DMS153 treated with DMSO at 0.1 percent for 48 hours (cell line): ENCODE measurements around the gene FAM72B.
"Not testable (repeated sequence)": the region's sequence is repeated elsewhere in the genome, so short reads cannot be mapped to it uniquely, and the experiment has no call there.

Experiments
- DNase-seq: peaks from one replicate; lab custom pipeline; 2025; ENCODE audit not compliant: unreplicated experiment; lab: John Stamatoyannopoulos, UW

The FAM72B gene

DNA sequence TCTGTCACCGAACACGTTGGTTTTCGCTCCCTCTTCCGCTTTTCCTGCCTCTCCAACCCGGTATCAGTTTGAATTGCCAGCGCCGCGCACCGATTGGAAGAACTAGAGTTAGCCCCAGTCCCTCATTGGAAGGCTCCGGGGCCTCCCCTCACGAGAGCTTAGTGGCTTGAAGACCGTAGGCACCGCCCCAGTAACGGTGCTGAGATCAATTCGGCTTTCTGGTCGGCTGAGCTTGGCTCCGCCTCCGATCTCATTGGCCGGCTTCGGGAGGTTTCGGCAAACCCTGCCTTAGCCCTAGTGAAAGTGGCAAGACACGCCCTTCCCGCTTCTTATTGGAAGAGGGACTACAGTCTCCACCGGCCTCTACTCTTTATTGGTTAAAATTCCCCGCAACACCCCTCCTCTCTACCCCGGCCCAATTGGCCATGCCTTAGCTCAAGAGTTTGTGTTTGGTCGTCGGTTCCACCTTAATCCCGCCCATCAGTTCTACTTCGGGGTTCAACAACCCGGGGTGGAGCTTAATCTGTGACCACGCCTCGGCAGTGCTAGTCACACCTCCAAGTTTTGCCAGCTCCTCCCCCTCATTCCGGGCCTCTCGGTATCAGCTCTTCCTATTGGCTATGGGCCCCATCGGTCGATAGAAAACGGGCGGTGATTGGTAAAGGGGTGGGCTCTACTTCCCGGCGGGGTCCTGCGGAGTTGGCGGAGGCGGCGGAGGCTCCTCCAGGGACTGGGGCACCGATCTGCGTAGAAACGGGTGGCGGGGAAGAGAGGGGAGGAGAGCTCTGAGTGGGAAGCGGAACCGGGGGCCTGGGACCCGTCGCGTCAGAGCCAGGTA is at the start of gene FAM72B, which contains the start of gene SRGAP2C:
Gene FAM72B (minus strand): TSS at position 51 of the 838 bp plus-strand sequence. CDS start 851 bp downstream, outside the sequence.
Gene SRGAP2C (plus strand): TSS at position 686 of the 838 bp plus-strand sequence. CDS start 2,472 bp downstream, outside the sequence.
- DNase-seq = peak; percentile 83

DNA sequence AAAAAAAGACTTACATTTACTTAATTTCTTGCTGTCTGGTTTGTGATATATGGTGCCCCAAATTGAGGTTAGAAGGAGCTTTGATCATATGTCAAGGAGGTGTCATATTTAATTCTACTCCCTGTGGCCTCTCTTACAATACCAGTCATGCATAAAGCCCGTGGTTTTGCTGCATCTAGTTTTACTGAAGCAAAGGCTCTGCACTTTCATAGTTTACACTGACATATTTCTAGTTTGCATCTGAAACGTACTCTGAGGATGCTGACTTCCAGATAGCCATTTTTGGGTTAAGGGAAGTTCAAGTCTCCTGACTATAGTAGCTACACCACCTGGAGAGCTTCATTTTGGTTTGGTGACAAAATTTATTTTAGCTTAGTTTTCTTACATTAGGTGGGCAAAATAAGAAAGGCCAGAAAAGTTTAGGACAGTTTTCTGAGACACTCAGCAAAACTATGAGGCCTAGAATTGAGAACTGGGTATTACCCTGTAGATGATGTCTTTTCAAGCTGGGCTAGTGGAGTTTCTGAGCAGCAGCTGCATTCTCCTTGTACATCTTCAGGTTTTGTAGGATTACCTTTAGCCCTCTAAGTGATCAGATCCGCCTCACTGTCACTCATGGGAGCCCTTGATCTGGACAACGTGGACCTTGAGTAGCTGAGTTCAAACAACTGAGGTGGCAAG is 48.4 kb upstream of the FAM72B start:
- not testable (repeated sequence) for DNase-seq

DNA sequence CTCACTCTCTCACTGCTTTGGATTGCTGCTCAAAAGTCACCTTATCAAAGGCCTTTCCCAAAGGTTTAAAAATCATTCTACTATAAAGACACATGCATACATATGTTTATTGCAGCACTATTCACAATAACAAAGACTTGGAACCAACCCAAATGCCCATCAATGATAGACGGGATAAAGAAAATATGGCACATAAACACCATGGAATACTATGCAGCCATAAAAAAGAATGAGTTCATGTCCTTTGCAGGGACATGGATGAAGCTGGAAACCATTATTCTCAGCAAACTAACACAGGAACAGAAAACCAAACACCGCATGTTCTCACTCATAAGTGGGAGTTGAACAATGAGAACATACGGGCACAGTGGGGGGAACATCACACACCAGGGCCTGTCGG is 46.5 kb upstream of the FAM72B start:
- not testable (repeated sequence) for DNase-seq

DNA sequence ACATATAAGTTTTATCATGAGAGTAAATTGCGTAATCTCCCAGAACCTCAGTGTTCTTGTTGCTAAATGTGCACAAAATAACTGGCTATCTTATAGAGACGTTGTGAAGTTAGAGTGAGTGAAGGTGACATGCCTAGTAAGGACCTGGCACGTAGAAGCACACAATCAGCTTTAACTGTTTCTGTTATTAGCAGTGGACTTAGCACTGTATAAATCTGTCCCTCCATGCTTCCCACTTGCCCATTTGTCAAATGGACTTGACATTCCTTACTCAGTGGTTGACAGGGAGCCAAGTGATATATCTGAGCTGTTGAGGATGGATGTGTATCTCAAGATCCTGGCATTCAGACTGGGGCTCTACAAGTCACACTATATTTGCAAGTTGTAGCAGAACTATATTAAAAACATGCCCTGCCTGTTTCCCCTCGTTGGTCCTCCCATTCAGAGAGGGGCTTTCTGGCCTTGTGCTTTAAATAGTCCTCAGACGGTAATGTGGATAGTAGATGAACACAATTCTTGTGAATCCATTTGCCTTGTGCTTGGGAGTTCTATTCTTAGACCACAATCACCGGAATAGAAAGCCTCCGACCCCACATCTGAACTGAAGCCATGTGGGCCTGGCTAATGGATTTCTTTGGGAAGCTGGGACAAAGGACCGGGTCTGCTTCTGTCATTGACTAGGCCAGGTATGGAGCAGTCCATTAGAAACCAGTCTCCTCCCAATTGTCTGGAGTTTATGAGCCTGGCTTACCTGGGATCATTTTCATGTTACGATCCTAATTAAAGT is 43.6 kb upstream of the FAM72B start:
- not testable (repeated sequence) for DNase-seq

DNA sequence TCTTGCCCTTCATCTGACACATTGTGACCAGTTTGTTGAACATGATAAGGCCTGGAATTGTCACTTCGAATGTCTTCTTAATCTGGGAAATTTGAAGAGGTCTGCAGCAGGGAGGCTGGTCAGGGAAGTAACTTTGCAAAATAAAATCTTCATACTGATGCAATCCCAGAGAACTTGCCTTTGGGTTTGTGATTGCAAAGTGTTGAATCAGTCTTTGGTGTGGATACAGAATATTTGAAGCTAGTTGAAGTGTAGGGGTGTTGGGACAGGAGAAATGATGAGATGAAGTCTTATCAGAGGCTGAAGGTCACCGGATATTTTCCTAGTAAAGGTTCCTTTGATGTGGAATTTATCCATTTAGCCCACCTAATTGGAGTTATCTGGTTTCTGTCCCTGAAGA is 42.8 kb upstream of the FAM72B start:
- not testable (repeated sequence) for DNase-seq

DNA sequence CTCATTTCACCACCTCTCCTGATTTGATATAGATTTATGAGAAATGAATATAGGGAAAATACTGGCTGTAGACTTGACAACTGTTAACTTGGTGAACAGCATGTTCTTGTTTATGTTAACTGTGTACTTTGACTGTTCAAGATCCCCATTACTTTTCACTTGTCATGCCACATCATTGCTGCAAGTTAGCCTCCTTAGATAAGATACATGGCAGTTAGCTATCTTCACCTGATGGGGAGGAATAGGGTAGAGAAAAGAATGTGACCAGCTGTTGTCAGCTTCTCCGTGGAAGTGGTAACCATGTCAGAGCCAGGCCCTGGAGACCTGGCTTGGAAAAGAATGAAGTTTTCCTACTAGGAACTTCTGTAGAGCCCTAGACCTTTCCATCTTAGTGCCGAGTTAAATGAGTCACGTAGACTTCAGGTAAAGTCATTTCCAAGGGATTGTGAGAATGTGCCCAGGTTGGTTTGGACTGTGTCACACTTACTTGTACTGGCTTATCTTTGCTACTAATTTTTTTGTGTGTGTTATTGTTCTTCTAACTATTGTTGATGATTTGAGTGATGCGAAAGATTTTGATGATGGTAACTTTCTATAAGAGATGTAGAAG is 42.3 kb upstream of the FAM72B start:
- DNase-seq = not testable (repeated sequence)

DNA sequence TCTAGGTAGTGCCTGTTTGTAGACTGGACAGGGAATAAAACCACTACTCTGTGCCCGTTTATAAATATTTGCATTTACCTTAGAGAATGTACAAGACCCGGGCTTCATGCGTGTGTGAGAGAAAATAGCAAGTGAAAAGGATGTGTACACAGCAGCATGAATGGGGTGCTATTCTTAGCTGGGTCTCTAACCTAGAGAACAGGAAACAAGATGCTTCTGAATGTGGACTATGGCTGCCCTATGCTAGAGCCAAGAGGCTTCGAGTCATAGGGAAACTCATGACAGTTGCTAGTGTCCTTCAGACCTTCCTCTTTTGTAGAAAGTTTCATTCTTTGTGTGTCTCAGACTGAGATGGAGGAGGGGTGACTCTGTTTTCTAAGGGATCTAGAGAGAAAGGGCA is 40.6 kb upstream of the FAM72B start:
- DNase-seq = not testable (repeated sequence)

DNA sequence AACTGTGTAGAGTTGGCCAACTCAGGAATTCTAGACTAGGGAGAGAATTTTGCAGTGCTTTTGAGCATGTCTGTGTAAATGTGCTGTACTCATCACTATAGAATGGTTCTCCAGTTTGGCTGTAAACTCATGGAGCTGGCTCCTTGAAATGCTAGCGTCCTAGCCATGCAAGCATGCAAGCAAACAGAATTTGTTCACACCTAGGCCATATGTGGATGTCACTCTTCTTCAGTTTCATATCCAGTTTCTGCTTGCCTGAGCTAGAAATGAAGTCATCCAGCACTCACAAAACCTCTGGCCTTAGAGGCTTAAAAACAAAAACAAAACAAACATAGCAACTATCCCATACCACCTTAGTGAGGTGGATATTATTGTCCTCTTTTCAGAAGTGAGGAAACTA is 37.6 kb upstream of the FAM72B start:
- not testable (repeated sequence) for DNase-seq

DNA sequence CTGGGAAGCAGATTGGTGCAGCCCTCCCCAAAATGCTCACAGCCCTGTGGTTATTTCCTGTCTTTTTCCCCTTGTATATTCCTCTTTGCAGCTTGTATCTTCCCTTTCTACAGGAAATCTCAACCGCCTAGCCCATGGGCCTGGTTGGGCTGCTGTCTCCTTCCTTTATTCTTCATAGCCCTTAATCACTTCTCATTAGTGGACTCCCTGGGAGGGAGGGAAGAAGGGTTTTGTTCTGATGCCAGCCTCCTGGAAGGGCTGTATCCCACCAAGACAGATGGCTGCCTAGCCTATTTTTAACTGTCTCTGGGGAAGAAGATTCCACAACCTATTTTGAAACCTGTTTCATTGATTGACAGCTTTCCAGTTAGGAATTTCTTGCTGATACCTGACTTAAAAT is 32.5 kb upstream of the FAM72B start:
- not testable (repeated sequence) for DNase-seq

DNA sequence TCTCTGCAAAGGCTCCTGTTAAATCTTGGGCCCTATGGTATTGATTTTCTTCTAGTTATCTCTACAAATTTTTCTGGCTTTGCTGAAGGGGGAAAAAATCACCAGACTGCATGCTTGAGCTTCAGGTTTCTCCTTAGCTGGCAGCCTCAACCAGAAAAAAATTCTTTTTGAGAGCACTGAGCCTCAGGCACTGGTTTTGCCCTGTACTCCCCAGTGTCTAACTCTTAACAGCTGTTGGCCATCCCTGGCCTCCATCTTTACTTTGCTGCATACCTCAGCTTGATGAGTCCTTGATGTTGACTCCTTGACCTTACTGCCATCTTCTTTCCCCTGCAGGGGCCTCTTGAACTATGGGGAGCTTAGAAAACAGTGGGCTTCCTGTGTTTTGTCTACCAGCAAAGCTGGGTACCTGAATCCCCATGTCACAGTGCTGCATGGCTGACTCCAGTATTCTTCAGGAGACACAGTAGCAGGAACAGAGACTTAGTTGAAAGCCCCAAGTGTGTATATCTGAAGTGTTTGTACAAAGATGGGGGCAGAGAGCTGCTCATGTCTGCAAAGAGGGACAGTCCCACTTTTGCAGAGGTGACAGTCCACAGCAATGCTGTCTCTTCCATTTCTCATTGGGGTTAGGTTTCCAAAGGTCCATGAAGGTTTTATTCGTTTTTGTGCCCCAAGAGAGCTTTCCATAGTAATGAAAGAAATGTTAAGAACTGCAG is 31.7 kb upstream of the FAM72B start:
- DNase-seq = not testable (repeated sequence)

DNA sequence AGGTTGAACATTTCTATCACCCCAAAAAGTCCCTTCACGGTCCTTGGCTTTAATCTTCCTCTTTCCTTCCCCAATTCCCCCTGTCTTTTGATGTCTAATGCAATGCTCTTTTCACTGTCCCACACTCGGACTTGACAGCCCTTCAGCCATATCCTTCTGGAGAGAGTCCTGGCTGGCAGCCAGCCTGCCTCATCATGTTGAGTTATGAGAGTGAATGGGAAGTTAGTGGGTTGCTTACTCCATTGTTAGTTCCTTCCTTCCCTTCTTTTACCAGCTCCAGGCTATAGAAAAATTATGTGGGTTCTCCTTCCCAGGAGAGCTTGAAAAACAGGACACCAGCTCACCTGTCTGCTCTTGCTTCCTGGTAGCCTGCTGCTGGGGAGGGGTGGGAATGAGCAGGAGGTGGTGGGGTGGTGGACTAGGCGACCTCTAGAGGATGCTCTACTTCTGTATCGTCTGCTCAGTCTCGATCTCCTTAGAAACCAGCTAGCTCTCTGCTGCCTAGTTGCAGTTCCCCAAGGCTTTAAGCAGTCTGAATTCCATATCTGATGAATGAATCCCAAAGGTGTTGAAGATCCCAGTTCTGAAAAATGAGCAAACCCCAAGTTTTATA is 30.5 kb upstream of the FAM72B start:
- DNase-seq = not testable (repeated sequence)

DNA sequence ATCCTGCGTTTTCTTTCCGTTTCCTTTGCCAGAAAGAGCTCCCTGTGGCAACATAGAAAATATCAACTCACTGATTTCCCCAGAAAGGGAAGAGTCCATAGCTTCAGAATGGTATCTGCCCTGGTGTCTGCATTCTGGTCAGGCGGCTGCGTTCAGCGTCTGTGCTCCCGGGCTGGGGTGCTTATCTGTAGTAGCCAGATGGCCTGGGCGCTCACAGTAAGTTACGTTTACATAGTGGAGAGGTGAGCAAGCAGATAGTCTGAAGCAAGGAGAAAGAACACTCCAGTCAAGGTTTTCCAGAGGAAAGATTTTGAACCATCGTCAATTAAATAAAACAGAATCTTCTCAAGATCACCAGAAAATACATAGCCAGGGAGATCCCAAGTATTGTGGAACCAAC is 29.4 kb upstream of the FAM72B start:
- not testable (repeated sequence) for DNase-seq

DNA sequence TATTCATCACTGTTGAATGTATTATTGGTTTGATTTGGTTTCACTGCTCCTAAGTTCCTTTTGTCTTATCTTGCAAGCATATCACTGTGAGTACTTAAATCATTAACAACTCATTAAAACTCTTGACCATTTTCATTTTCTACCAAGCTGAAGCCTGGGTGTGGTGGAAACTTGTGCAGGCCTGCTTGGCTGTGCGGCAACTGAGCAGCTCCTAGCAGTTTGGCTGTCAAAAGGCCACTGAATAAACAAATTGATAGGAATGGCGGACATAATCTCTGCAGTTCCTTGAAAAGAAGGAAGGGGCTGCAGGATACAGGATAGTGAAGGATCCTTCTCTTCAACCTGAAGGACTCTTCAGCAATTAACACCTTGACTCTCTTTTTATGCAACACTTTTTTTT is 26.6 kb upstream of the FAM72B start:
- not testable (repeated sequence) for DNase-seq

DNA sequence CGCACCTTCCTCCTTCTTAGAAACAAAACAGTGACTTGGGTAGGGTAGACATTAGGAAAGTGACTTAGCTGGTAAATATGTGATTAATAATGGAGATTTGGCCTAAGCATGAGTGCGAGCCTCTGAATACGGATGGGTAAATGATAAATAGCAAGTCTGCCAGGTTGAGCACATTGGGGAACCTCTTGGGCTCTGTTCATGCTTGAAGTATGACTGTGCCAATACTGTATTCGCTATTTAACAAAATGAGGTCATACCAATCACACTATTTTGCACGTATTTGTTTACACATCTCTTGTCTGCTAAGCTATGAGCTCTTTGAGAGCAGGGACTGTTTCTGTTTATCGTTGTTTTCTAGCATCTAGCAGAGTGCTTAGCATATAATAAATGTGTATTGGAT is 24.2 kb upstream of the FAM72B start:
- DNase-seq = not testable (repeated sequence)

DNA sequence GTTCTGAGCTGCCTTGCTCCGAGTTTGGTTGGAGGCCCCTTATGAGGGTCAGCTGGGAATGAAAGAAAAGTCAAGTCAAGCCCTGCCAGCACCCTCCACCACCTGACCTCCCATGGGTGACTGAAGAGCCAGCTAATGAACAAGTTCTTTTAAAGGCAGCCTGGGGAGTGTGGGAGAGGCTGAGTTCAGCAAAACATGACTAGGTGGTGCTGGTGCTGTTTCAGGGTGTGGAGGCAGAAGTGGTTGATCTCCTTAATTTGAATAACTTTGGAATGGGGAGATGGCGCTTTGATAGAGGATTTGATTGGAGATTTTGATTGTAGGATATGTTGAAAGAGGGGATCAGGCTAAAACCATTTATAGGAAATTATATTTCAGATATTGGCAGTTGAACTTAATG is 23.2 kb upstream of the FAM72B start:
- DNase-seq = not testable (repeated sequence)

DNA sequence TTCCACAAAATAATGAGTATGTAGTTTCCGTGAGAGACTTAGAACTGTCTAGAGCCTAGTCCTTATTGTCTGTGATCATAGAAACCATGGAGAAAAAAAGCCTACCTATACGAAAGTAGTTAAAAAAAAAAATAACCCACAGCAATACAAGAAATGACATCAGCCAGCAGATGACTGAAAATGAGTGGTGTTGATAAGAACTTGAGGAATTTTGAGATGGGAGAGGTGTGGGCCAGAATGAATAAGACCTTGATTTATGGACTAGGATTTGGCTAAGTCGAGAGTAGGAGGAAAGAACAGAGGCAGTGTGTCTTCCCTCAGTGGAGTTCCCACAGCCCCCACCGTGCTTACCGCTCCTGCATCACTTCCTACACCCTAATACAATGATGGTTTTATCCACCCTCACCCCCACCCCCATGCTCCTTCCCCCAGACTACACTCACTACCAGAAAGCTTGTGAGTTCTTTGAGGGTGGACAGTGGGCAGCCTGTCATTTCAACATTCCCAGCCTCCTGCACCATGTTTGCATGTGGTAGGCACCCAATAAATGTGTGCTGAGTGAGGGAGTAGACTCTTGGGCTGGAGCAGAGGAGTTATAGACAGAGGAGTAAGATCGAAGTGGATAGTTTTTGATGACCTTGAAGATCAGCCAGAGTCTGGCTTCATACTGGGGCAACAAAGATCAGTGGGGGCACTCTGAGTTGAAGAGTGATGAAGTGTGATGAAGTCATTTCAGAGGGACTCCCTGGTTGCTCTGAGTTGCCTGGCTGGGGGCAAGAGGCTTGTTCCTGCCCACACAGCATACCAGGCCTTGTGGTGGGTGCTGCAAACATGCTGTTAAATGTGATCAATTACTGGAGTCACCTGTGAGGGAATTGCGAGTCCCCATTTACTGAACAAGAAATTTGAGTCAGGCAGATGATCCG is 21.9 kb upstream of the FAM72B start:
- DNase-seq = not testable (repeated sequence)

DNA sequence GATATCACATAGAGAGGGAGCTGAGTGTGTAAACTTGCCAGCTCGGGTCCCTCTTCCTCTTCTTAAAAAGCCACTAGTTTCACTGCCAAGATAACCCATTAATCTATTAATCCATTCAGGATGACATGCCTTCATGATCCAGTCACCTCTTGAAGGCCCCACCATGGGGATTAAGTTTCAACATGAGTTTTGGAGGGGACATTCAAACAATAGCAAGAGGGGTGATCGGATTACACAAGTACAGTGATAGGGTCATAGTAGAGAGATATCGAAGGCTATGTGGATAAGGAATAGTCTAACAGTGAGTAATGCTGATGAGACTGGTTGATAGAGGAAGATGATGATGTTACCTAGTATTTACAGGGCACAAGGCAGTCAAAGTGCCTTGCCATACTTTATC is 18.8 kb upstream of the FAM72B start:
- DNase-seq = not testable (repeated sequence)
